GM04503 (cell line): ENCODE results near the gene KIAA1614.
A peak's percentile ranks its signal among the peaks of the same experiment; 100 is the strongest.
"Not testable (repeated sequence)": the region's sequence is repeated elsewhere in the genome, so short reads cannot be mapped to it uniquely, and the experiment has no call there.

ENCODE experiments used
- DNase-seq: peaks from one replicate; pipeline ENCODE4 v3.0.0-alpha.2; 2012; ENCODE audit warnings: low read depth

Gene KIAA1614

GRCh38 chr1:180966312-180966711, 53.6 kb downstream of the KIAA1614 start:
- no peak for DNase-seq

- DNase-seq = no peak
These were observed 54.2 kb downstream of the KIAA1614 start for GRCh38 chr1:180966744-180967536.

- DNase-seq = no peak
These were observed 54.9 kb downstream of the KIAA1614 start for GRCh38 chr1:180967558-180967957.

- not testable (repeated sequence) for DNase-seq
These were observed 56.1 kb downstream of the KIAA1614 start for GRCh38 chr1:180968834-180969233.

- no peak for DNase-seq
These were observed 56.7 kb downstream of the KIAA1614 start for GRCh38 chr1:180969434-180969833.

- DNase-seq = no peak
These were observed 57.8 kb downstream of the KIAA1614 start for GRCh38 chr1:180970333-180971079.

GRCh38 chr1:180971273-180971997, 58.7 kb downstream of the KIAA1614 start:
- DNase-seq = no peak

- DNase-seq = no peak
These were observed 60.7 kb downstream of the KIAA1614 start for GRCh38 chr1:180973369-180973768.

GRCh38 chr1:180974236-180974635, 61.5 kb downstream of the KIAA1614 start:
- no peak for DNase-seq

GRCh38 chr1:180975551-180975950, 62.9 kb downstream of the KIAA1614 start:
- no peak for DNase-seq

- no peak for DNase-seq
These were observed 63.5 kb downstream of the KIAA1614 start for GRCh38 chr1:180976191-180976590.

GRCh38 chr1:180976732-180977357, 64.1 kb downstream of the KIAA1614 start:
- DNase-seq = no peak

GRCh38 chr1:180981596-180982387, 69.1 kb downstream of the KIAA1614 start:
- no peak for DNase-seq

GRCh38 chr1:180982422-180982821, 69.7 kb downstream of the KIAA1614 start:
- DNase-seq = no peak

GRCh38 chr1:180988253-180988752, 75.6 kb downstream of the KIAA1614 start:
- DNase-seq = no peak

GRCh38 chr1:180994262-180994661, 81.6 kb downstream of the KIAA1614 start:
- DNase-seq = no peak

- peak; percentile 24 for DNase-seq
These were observed 85.3 kb downstream of the KIAA1614 start for GRCh38 chr1:180997843-180998504.
